GM18511 (cell line): ENCODE data around the gene ZFP36L2.

ENCODE experiments used
- ATAC-seq: cut with Tn5 transposase; IDR thresholded peaks from one replicate; pipeline ENCODE4 v1.9.1; 2021; ENCODE audit warnings: mild to moderate bottlenecking, moderate library complexity; ENCODE audit not compliant: unreplicated experiment

ZFP36L2 gene

GRCh38 chr2:43224571-43225092, 1.8 kb downstream of the ZFP36L2 start:
- ATAC-seq: no peak

GRCh38 chr2:43224131-43224570, 2.3 kb downstream of the ZFP36L2 start:
- ATAC-seq: no peak

- ATAC-seq: no peak
These were observed 2.8 kb downstream of the ZFP36L2 start for GRCh38 chr2:43223521-43224001.

GRCh38 chr2:43222475-43223309, 3.7 kb downstream of the ZFP36L2 start:
- ATAC-seq: no peak

GRCh38 chr2:43221763-43222474, 4.5 kb downstream of the ZFP36L2 start:
- no peak for ATAC-seq

GRCh38 chr2:43221124-43221762, 5.2 kb downstream of the ZFP36L2 start:
- ATAC-seq: no peak

GRCh38 chr2:43220760-43221123, 5.7 kb downstream of the ZFP36L2 start:
- ATAC-seq: no peak

- no peak for ATAC-seq
These were observed 6.1 kb downstream of the ZFP36L2 start for GRCh38 chr2:43220229-43220751.

- ATAC-seq: peak; percentile 67
These were observed 6.8 kb downstream of the ZFP36L2 start for GRCh38 chr2:43219383-43220228.

GRCh38 chr2:43218702-43219382, 7.6 kb downstream of the ZFP36L2 start:
- ATAC-seq: peak; percentile 42

- peak; percentile 2 for ATAC-seq
These were observed 8.2 kb downstream of the ZFP36L2 start for GRCh38 chr2:43218155-43218701.

GRCh38 chr2:43217228-43218154, 8.9 kb downstream of the ZFP36L2 start:
- ATAC-seq: no peak

- no peak for ATAC-seq
These were observed 9.8 kb downstream of the ZFP36L2 start for GRCh38 chr2:43216629-43217028.

- ATAC-seq: no peak
These were observed 10.6 kb downstream of the ZFP36L2 start for GRCh38 chr2:43215673-43216255.

- ATAC-seq: no peak
These were observed 12.2 kb downstream of the ZFP36L2 start for GRCh38 chr2:43214253-43214652.

GRCh38 chr2:43212931-43213330, 13.5 kb downstream of the ZFP36L2 start:
- ATAC-seq: no peak

- no peak for ATAC-seq
These were observed 14.1 kb downstream of the ZFP36L2 start for GRCh38 chr2:43212216-43212835.
